NCI-H345 treated with DMSO at 0.1 percent for 48 hours (cell line): Measurements from ENCODE around the gene SPART.

Experiments
- DNase-seq: peaks from one replicate; lab custom pipeline; 2025; ENCODE audit not compliant: unreplicated experiment; lab: John Stamatoyannopoulos, UW

SPART gene

GRCh38 chr13:36259361-36260137, 86.6 kb downstream of the SPART start:
- DNase-seq = no peak

- DNase-seq = no peak
Measured at GRCh38 chr13:36258831-36259230, 87.4 kb downstream of the SPART start.
